Activated CD8-positive, alpha-beta memory T cell treated with anti-CD3 and anti-CD28 coated beads for 36 hours (primary cell): ENCODE results near the gene PRRT1B. TPM values are rescaled to one million over a fixed set of nuclear protein-coding genes. Genes with fewer than 3 reads are reported as not detected.

Experiments
- CTCF ChIA-PET: fragments of 350-600 bp; sonication (Branson Sonifier 250); formaldehyde crosslinking; loops from one replicate; lab custom pipeline; 2021; ENCODE audit warnings: antibody characterized with exemption; lab: Charles Lee
- POLR2A ChIA-PET: fragments of 350-600 bp; sonication (Branson Sonifier 250); formaldehyde crosslinking; loops from one replicate; lab custom pipeline; 2021; ENCODE audit warnings: antibody characterized with exemption; lab: Charles Lee
- total RNA-seq, 2 experiments: library from RNA; stranded (reverse); gene quantifications; one replicate each; pipeline ENCODE4 v1.2.3, GENCODE V29; 2021

PRRT1B gene
- total RNA-seq, 2 experiments from 2014 or later = not detected

DNA sequence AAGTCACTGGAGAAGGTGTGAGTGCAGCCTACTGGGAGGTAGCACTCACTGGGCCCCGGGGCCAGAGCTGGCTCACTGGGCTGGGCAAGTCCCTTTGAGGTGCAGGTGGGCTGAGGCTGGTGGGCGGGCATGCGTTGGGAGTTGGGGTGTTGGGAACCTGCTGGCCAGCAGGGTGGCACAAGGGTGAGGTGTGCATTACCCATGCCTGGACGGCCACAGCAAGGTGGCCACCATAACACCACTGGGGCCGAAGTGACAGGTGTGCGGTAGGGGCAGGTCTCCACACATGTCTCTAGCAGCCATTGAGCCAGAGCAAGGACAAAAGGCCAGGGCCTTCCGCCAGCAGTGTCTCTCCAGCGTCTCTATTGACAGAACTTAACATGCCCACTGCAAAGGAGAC, 22.6 kb downstream of the PRRT1B start:
- ChIA-PET POLR2A (no interaction called here), CTCF (no interaction called here)

- ChIA-PET CTCF (interaction anchor here (1.3 kb wide), 1 partner anchor 165 kb away, joined by 3 read pairs; the partner anchor contains the start of gene RAPGEF1), POLR2A (no interaction called here)
Measured at GRCh38 chr9:131574730-131575640, 29.7 kb downstream of the PRRT1B start.

- POLR2A ChIA-PET = no interaction called here
- CTCF ChIA-PET = no interaction called here
Measured at GRCh38 chr9:131575946-131576853, 30.9 kb downstream of the PRRT1B start.

DNA sequence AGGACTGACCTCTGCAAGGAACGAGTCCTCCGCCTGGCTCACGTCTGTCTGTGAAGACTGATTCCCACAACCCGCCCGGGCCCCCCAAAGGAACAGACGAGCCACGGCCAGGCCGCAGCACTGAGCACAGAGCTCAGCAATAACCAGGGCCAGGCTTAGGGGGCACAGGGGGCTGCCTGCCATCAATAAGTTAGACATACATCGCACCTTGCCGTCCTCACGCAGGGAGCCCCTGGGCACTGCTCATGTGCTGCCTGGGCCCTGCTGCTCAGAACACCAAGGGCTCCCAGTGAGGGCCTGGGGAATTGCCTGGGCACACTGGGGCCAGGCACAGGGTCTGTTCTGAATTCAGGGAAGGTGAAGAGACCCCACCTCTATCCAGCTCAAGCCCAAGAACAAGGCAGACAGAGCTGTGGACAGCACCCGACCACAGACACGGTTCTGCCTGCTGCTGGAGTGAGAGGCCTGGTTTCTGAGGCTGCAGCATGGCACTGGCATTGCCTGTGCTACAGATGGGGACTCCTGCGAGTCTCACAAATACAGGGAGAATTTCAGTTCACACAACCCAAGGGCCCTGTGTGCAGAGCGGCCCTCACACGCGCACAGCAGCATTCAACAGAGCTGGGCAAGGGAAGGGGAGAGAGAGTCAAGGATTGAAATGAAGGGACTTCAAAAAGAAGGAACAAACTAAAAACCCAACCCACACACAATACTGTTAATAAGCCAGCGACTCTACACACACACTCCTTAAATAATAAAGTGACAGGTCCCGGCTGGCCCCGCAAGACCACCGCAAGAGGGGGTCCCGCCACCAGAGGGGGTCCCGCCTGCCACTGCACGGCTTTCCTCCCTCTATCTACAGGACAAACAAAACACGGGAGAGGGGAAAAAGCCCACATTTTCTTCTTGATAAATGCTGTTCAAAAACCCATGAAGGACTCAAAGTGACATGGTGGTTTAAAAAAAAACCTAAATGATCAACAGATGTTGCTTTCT, 32.0 kb downstream of the PRRT1B start:
- CTCF ChIA-PET = no interaction called here
- POLR2A ChIA-PET = no interaction called here

- CTCF ChIA-PET = interaction anchor here (1.5 to 1.7 kb wide), 2 partner anchors 13 to 228 kb away, joined by 4 to 9 read pairs; no protein-coding TSS in a partner anchor
- POLR2A ChIA-PET = no interaction called here
Measured at GRCh38 chr9:131578021-131578420, 32.7 kb downstream of the PRRT1B start.

DNA sequence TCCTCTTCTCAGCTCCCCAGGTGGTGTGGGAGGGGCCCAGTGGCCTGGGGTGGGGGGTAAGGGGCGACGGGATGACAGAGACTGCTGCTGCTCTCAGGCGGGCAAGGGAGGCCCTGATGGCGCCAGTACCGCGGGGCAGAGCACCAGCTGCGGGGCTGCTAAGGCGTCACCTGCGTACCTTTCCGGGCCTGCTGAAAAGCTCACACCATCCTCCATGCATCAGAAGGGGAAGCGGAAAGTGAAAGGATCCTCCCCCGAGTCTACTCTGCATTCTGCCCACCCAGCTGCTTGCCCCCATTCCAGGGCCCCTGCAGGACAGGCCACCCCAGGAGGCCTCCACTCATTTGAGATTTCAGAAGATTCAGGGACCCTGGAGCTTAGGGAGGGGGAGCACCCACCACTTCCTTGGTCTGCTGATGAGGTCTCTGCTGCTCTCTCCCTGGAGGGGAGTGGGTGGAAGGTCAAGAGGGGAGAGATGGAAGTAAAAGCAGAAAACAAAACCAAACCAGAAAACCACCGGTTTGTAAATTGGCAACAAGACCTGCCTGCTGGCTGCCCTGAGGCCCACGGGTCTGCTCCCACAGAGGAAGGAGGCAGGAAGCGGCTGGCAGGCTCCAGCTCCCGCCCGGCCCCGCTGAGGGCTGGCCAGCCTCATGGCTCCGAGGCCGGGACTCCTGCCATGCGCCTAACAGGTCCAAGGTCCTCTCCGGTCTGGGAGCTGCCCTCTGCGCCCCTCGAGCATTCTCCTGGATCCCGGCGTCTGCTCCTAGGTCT, 33.6 kb downstream of the PRRT1B start:
- CTCF ChIA-PET = interaction anchor here (0.5 to 1.7 kb wide), 5 partner anchors 12 to 308 kb away, joined by 3 to 9 read pairs (median 4); no protein-coding TSS in a partner anchor
- POLR2A ChIA-PET = interaction anchor here (1.5 kb wide), 1 partner anchor 206 kb away, joined by 3 read pairs; no protein-coding TSS in a partner anchor

GRCh38 chr9:131579789-131580211, 34.5 kb downstream of the PRRT1B start:
- CTCF ChIA-PET = interaction anchor here (0.5 to 1.7 kb wide), 4 partner anchors 12 to 309 kb away, joined by 3 to 4 read pairs (median 4); no protein-coding TSS in a partner anchor
- POLR2A ChIA-PET = interaction anchor here (1.5 kb wide), 1 partner anchor 207 kb away, joined by 3 read pairs; no protein-coding TSS in a partner anchor

- CTCF ChIA-PET = interaction anchor here (1.3 kb wide), 1 partner anchor 11 kb away, joined by 3 read pairs; no protein-coding TSS in a partner anchor
- POLR2A ChIA-PET = interaction anchor here (0.7 kb wide), 1 partner anchor 124 kb away, joined by 3 read pairs; no protein-coding TSS in a partner anchor
Measured at GRCh38 chr9:131580358-131580757, 35.0 kb downstream of the PRRT1B start.

DNA sequence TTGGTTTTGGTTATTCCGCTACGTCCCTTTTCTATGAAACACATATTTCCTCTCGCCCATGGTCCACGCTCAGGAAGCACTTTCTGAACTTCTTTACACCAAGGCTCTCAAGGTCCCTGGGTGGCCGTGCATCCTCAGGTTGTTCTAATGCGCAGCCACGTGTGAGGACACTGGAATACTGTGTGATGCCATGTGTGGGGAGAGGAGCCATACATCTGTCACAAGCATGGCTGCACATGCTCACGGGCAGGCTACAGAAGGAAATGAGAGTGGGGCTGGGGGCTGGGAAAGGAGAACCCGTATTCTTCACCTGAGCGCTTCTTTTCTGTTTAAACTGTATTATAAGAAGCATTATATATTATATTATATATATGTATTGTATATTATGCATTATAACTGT, 36.7 kb downstream of the PRRT1B start:
- ChIA-PET POLR2A (no interaction called here), CTCF (no interaction called here)

DNA sequence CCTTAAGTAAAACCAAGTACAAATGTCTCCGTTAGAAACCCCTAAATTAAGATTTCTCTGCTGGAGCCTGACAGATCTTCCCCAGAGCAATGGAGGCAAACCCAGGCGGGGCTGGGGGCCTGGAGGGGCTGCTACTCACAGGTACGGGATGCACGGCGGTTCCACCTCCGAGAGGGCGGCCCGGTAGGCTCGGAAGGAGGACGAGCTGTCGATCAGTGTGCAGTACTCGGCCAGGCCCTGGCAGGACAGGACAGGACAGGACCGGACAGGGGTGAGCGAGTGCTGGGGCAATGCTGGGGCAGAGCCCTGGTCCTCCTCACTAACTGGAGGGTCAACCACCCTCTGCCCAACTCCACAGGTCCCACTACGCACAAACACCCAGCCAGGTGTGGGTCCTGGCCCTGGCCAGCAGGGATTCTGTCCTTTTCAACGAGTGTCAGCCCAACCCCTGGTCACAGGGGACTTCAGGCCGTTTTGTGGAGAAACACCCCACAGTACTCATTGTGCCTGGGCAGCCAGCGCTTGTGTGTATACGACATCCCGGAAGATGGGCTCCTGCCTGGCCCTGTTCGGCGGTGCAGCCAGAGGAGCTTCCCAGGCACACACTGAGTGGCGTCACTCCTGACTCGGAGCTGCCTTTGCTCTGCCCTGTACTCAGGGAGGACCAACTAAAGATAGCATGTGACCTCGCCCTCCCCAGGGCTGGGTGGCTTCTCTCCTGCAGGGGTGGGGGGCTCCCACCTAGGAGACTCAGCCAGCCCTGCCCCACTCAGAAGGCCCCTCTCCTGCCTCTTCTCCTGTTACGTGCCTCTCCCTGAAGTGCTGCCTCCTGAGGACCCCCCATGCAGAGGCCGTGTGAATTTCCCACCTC, 37.4 kb downstream of the PRRT1B start:
- ChIA-PET CTCF (interaction anchor here (0.6 kb wide), 1 partner anchor 173 kb away, joined by 3 read pairs; no protein-coding TSS in a partner anchor), POLR2A (no interaction called here)

DNA sequence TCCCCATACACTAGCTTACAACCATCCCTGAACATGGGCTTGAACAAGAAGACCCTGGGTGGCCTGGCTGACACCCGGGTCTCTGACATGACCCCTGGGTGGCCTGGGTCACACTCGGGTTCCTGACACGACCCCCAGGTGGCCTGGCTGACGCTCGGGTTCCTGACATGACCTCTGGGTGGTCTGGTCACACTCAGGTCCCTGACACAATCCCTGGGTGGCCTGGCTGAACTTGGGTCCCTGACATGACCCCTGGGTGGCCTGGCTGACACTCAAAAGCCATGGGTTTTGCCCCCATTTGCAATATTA, 38.0 kb downstream of the PRRT1B start:
- POLR2A ChIA-PET = no interaction called here
- CTCF ChIA-PET = interaction anchor here (0.6 kb wide), 1 partner anchor 172 kb away, joined by 3 read pairs; no protein-coding TSS in a partner anchor

DNA sequence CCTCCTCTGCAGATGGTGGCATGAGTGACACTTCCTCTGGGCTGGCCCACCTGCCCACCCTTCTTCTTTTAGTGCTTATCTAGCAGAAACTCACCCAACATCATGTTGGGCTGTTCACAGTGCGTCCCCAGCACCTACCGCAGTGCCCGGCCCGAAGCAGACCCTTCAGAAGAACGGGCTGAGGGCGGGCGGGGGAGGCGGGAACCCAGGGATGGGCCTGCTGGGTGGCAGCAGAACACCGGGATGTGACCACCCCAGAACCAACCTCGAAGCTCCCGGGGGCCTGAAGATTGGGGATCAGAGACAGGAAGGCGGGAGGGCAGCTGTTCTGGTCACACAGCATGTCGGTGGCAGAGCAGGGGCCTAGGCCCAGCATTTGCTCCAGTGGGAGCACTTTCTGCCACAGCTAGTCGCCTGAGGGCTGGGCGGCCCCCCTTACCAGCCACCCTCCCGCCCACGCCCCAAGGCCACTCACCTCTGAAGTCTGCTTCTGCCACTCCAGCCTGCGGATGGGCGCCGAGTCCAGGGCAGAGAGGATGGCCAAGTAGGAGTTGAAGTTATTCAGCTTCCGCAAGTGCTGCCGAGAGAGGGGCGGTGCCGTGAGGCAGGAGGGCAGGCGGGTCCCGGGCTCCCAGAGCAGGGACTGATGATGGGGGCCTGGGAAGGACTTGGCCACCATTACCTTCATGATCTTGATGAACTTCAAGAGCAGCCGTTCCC, 38.7 kb downstream of the PRRT1B start:
- POLR2A ChIA-PET = no interaction called here
- CTCF ChIA-PET = interaction anchor here (0.6 to 2.6 kb wide), 2 partner anchors 40 to 157 kb away, joined by 3 to 8 read pairs; no protein-coding TSS in a partner anchor

DNA sequence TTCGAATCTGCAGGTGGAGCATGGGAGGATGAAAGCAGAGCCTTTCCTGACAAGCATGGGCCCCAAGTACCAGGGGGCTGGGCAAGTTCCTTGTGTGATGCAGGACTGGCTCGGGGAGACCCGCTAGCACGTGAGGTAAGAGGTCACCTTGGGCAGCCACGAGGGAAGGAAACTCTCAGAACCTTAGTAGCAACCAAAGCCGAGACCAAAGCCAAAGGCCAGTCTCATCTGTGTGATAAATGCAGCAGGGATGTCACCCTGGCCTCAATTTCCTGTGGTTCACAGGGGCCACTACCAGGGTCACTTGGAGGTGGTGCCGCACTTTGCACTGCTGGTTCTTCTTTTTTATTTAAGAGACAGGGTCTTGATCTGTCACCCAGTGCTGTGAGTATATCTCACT, 39.5 kb downstream of the PRRT1B start:
- CTCF ChIA-PET = interaction anchor here (0.6 to 2.6 kb wide), 3 partner anchors 41 to 173 kb away, joined by 3 to 8 read pairs (median 4); no protein-coding TSS in a partner anchor
- POLR2A ChIA-PET = interaction anchor here (0.6 to 1.3 kb wide), 2 partner anchors 81 to 151 kb away, joined by 3 to 10 read pairs; no protein-coding TSS in a partner anchor

- ChIA-PET CTCF (interaction anchor here (0.6 to 2.6 kb wide), 3 partner anchors 19 to 172 kb away, joined by 3 to 8 read pairs (median 4); no protein-coding TSS in a partner anchor), POLR2A (interaction anchor here (0.6 to 1.3 kb wide), 3 partner anchors 54 to 150 kb away, joined by 3 to 10 read pairs (median 5); partner anchors contain the start of gene UCK1)
Measured at GRCh38 chr9:131585375-131585774, 40.1 kb downstream of the PRRT1B start.

DNA sequence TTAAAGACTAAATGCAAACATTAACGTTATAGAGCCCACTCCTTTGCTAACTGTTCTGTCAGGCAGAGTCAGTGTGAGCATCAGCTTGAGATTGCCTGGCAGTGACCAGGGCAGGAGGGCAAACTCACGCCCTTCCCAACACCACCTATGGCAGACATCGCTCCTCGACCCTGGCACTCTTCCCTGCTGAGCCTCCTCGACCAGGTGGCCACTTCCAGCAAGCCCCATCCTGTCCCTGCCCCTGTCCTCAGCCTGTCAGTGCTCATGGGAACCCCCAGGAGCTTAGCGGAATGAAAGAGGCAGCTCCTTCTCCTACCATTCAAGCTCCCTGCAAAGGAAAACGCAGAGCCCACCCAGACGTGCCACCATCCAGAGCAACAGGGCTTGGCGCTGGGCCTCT, 42.0 kb downstream of the PRRT1B start:
- POLR2A ChIA-PET = no interaction called here

More for the DNA sequence above, 42.0 kb downstream of the PRRT1B start:
- CTCF ChIA-PET = no interaction called here
